H1 (cell line): ENCODE results near the gene ZNF860.

Experiments
- ASH2L ChIP-seq: fragments of 200-600, 300-600 bp; sonication (generic); IDR thresholded peaks from one replicate; pipeline ENCODE4 v1.7.1; 2017; ENCODE audit warnings: low read length
- BACH1 ChIP-seq: IDR thresholded peaks from 2 replicates; pipeline ENCODE4 v1.6.1; 2012; ENCODE audit warnings: low read length, improper control_type of control experiment
- EZH2 ChIP-seq: fragments of 200-600 bp; sonication (generic); IDR thresholded peaks from 2 replicates; pipeline ENCODE4 v1.7.1; 2012; ENCODE audit warnings: low read depth, mild to moderate bottlenecking, moderate library complexity, low read length, inconsistent platforms; ENCODE audit not compliant: severe bottlenecking
- JUN ChIP-seq: IDR thresholded peaks from 2 replicates; pipeline ENCODE4 v1.6.1; 2011; ENCODE audit warnings: low read depth, mild to moderate bottlenecking, improper control_type of control experiment, low read length
- RXRA ChIP-seq: IDR thresholded peaks from 2 replicates; pipeline ENCODE4 v1.6.1; 2011; ENCODE audit warnings: low read depth, mild to moderate bottlenecking, low read length, moderate library complexity; ENCODE audit not compliant: insufficient read depth
- TF ChIP-seq, protein P1 (sequence below), 3 experiments: IDR thresholded peaks; 1 replicate in 2 of 3; 2 replicates in 1 of 3; pipeline versions ENCODE4 v1.5.1 to v1.6.1; 2011; ENCODE audit warnings: low read length in 3 of 3, mild to moderate bottlenecking in 3 of 3, inconsistent platforms in 2 of 3, low read depth in 1 of 3, moderate library complexity in 1 of 3; ENCODE audit not compliant: insufficient read depth in 1 of 3; ENCODE audit errors: control extremely low read depth in 1 of 3

GRCh38 chr3:31999907-32000439 lies 18.4 kb downstream of the ZNF860 start:
- TF ChIP-seq, protein P1, sequence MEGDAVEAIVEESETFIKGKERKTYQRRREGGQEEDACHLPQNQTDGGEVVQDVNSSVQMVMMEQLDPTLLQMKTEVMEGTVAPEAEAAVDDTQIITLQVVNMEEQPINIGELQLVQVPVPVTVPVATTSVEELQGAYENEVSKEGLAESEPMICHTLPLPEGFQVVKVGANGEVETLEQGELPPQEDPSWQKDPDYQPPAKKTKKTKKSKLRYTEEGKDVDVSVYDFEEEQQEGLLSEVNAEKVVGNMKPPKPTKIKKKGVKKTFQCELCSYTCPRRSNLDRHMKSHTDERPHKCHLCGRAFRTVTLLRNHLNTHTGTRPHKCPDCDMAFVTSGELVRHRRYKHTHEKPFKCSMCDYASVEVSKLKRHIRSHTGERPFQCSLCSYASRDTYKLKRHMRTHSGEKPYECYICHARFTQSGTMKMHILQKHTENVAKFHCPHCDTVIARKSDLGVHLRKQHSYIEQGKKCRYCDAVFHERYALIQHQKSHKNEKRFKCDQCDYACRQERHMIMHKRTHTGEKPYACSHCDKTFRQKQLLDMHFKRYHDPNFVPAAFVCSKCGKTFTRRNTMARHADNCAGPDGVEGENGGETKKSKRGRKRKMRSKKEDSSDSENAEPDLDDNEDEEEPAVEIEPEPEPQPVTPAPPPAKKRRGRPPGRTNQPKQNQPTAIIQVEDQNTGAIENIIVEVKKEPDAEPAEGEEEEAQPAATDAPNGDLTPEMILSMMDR (IDR thresholded peaks at IDR 0.05; ENCODE audit: control extremely low read depth in 1 of 3, insufficient read depth in 1 of 3, low read depth in 1 of 3, low read length in 3 of 3), result no peak
- TF ChIP-seq EZH2 (no peak), RXRA (no peak), JUN (no peak), BACH1 (no peak), ASH2L (no peak)
